Activated naive CD8-positive, alpha-beta T cell treated with anti-CD3 and anti-CD28 coated beads for 36 hours (primary cell): ENCODE data around the gene HTT. TPM values are rescaled to one million over a fixed set of nuclear protein-coding genes. Genes with fewer than 3 reads are reported as not detected.
"Not testable (repeated sequence)": the region's sequence is repeated elsewhere in the genome, so short reads cannot be mapped to it uniquely, and the experiment has no call there.

Source experiments
- DNase-seq: peaks from one replicate; pipeline ENCODE4 v3.0.0; 2021
- H3K27ac Mint-ChIP-seq: one replicate; pipeline ENCODE4 v1.8.0; 2022; ENCODE audit warnings: mild to moderate bottlenecking, moderate library complexity, mixed read lengths
- H3K27me3 Mint-ChIP-seq: one replicate; pipeline ENCODE4 v1.8.0; 2022; ENCODE audit warnings: mild to moderate bottlenecking, mixed read lengths
- H3K36me3 Mint-ChIP-seq: one replicate; pipeline ENCODE4 v1.8.0; 2021; ENCODE audit warnings: mild to moderate bottlenecking, mixed read lengths
- H3K4me1 Mint-ChIP-seq: one replicate; pipeline ENCODE4 v1.8.0; 2021; ENCODE audit warnings: mixed read lengths
- H3K4me3 Mint-ChIP-seq: one replicate; pipeline ENCODE4 v1.8.0; 2022; ENCODE audit warnings: mild to moderate bottlenecking, moderate library complexity, mixed read lengths
- H3K9me3 Mint-ChIP-seq: one replicate; pipeline ENCODE4 v1.8.0; 2022; ENCODE audit warnings: mixed read lengths
- total RNA-seq, 2 experiments: library from RNA; stranded (reverse); gene quantifications; one replicate each; pipeline ENCODE4 v1.2.3, GENCODE V29; 2021

Gene HTT
- total RNA-seq, 2 experiments from 2014 or later = 42.9 to 49.4 TPM

DNA sequence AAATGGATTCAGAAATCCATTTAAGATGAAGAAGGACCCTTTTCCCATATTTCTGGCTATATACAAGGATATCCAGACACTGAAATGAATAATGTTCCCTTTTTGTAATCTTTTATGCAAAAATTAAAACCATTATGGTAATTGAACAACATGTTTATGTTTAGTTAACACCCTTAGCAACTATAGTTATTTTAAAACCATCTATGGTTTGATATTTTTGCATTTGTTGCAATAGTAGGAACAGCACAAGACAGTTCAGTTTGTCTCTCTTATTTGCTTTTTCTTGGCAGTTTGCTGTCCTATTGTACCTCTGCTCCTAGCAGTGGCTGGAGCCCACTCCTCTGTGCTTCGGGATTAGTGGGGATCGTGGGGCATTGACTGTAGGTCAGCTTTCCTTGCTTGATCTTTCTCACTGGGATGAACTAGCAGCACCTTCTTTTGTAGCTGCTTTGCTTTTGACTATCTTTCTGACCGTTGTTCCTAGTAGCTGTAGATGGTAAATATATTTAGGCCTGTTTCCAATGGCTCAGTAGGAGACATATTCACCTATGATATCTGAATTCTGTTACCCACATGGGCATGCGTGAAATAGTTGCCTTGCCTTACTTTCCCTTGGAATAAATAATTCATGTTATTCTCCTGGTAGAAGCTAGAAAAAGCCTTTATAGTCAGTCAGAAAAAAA lies 12.8 kb downstream of the HTT start:
- Mint-ChIP-seq H3K36me3 (peaks cover 27% of the 10 kb centered on the region), H3K4me1 (peaks cover 50% of the 10 kb centered on the region), H3K27ac (peak overlapping the region; percentile 40), H3K9me3 (no peaks in the 10 kb centered on the region), H3K4me3 (no peak overlapping the region), H3K27me3 (no peaks in the 10 kb centered on the region)
- DNase-seq = no peak

DNA sequence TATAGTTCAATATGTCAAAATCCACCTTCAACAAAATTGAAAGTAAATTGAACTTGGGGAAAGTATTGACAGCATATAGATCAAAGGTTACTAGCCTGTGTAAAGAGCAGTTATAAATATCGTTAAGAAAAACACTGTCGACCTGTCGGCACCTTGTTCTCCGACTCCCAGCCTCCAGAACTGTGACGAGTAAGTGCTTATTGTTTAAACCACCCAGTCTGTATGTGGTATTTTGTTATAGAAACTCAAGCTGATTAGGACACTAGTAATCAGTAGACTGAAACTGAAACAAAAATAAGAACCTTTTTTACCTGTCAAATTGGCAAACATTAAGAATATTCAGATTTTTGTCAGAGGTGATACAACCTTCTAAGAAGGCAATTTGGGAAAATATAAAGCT lies 17.0 kb downstream of the HTT start:
- Mint-ChIP-seq H3K9me3 (no peaks in the 10 kb centered on the region), H3K27me3 (no peaks in the 10 kb centered on the region), H3K4me1 (peaks cover 19% of the 10 kb centered on the region), H3K4me3 (no peak overlapping the region), H3K27ac (peak overlapping the region; percentile 4), H3K36me3 (peaks cover 27% of the 10 kb centered on the region)
- DNase-seq = no peak

GRCh38 chr4:3094701-3095100 lies 20.2 kb downstream of the HTT start:
- peaks cover 16% of the 10 kb centered on the region for H3K36me3 Mint-ChIP-seq
- not testable (repeated sequence) for H3K27ac Mint-ChIP-seq

GRCh38 chr4:3096202-3096601 lies 21.7 kb downstream of the HTT start:
- Mint-ChIP-seq H3K4me3 (no peak overlapping the region), H3K36me3 (peaks cover 13% of the 10 kb centered on the region), H3K9me3 (no peaks in the 10 kb centered on the region), H3K4me1 (peaks cover 5% of the 10 kb centered on the region), H3K27me3 (no peaks in the 10 kb centered on the region), H3K27ac (no peak overlapping the region)
- DNase-seq = no peak

More at GRCh38 chr4:3094701-3095100, 20.2 kb downstream of the HTT start:
- not testable (repeated sequence) for H3K4me3 Mint-ChIP-seq, H3K9me3 Mint-ChIP-seq, DNase-seq, H3K4me1 Mint-ChIP-seq, H3K27me3 Mint-ChIP-seq

GRCh38 chr4:3098346-3098745 lies 23.9 kb downstream of the HTT start:
- Mint-ChIP-seq H3K27me3 (no peaks in the 10 kb centered on the region), H3K4me1 (no peaks in the 10 kb centered on the region), H3K4me3 (no peak overlapping the region), H3K36me3 (peaks cover 8% of the 10 kb centered on the region), H3K9me3 (no peaks in the 10 kb centered on the region), H3K27ac (no peak overlapping the region)
- no peak for DNase-seq

- H3K27ac Mint-ChIP-seq = peak overlapping the region; percentile 72
- H3K27me3 Mint-ChIP-seq = no peaks in the 10 kb centered on the region
- H3K9me3 Mint-ChIP-seq = no peaks in the 10 kb centered on the region
- H3K4me1 Mint-ChIP-seq = peaks cover 10% of the 10 kb centered on the region
- DNase-seq = peak; percentile 88
- H3K4me3 Mint-ChIP-seq = no peak overlapping the region
- peaks cover 7% of the 10 kb centered on the region for H3K36me3 Mint-ChIP-seq
Measured at GRCh38 chr4:3106339-3107186, 32.1 kb downstream of the HTT start.

GRCh38 chr4:3107271-3107670 lies 32.8 kb downstream of the HTT start:
- Mint-ChIP-seq H3K4me3 (no peak overlapping the region), H3K4me1 (peaks cover 10% of the 10 kb centered on the region), H3K27ac (no peak overlapping the region), H3K9me3 (no peaks in the 10 kb centered on the region), H3K27me3 (no peaks in the 10 kb centered on the region), H3K36me3 (peaks cover 7% of the 10 kb centered on the region)
- DNase-seq = no peak

DNA sequence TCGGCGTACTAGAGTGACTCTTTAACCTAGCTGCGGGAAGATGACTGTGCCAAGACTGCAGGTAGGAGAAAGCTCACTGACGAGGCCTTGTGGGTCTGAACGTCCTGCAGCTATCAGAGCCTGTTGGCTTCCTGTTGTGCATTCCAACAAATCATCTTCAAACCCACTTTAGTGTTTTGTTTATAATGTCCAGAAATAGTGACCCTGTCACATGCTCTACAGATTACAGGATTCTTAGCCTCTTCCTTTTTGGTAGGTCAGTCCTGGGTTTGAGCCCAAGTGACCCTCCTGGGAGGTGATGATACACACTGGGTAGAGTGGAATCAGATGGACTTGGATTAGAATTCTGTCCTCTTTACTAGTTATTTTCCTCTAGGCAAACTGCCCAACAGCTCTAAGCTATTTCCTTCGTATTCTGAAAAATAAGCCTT lies 33.2 kb downstream of the HTT start:
- H3K4me3 Mint-ChIP-seq = no peak overlapping the region

GRCh38 chr4:3108211-3108610 lies 33.7 kb downstream of the HTT start:
- H3K9me3 Mint-ChIP-seq = no peaks in the 10 kb centered on the region
- no peaks in the 10 kb centered on the region for H3K27me3 Mint-ChIP-seq
- DNase-seq = no peak
- no peak overlapping the region for H3K4me3 Mint-ChIP-seq
- H3K36me3 Mint-ChIP-seq = peaks cover 7% of the 10 kb centered on the region
- H3K27ac Mint-ChIP-seq = no peak overlapping the region
- peaks cover 10% of the 10 kb centered on the region for H3K4me1 Mint-ChIP-seq

More for the DNA sequence above, 33.2 kb downstream of the HTT start:
- Mint-ChIP-seq H3K4me1 (peaks cover 10% of the 10 kb centered on the region), H3K27me3 (no peaks in the 10 kb centered on the region), H3K36me3 (peaks cover 7% of the 10 kb centered on the region), H3K9me3 (no peaks in the 10 kb centered on the region), H3K27ac (no peak overlapping the region)
- DNase-seq = no peak

DNA sequence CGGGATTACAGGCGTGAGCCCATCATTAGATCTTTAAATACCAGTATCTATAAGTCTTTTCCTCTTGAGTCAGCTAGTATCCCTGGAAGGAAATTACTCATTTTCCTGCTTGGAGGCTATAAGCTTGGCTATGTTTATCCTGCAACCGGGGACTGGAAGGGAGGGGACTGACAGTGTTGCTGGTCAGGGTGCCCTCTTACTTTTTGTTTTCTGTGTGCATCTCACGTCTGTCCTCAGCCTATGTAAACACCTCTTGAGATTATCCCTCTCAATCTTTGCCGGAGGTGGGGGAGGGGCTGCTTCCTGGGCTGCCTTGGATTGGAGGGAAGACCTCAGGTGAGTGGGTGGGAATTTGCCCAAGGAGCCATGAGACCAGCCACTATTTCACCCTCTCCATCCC lies 37.0 kb downstream of the HTT start:
- no peaks in the 10 kb centered on the region for H3K9me3 Mint-ChIP-seq
- peaks cover 11% of the 10 kb centered on the region for H3K36me3 Mint-ChIP-seq
- no peak overlapping the region for H3K27ac Mint-ChIP-seq
- H3K27me3 Mint-ChIP-seq = no peaks in the 10 kb centered on the region
- H3K4me1 Mint-ChIP-seq = peaks cover 3% of the 10 kb centered on the region
- DNase-seq = no peak
- no peak overlapping the region for H3K4me3 Mint-ChIP-seq

- Mint-ChIP-seq H3K27me3 (no peaks in the 10 kb centered on the region), H3K4me1 (no peaks in the 10 kb centered on the region), H3K27ac (no peak overlapping the region), H3K9me3 (no peaks in the 10 kb centered on the region), H3K36me3 (peaks cover 11% of the 10 kb centered on the region), H3K4me3 (no peak overlapping the region)
- no peak for DNase-seq
Measured at GRCh38 chr4:3112201-3112600, 37.7 kb downstream of the HTT start.

- Mint-ChIP-seq H3K36me3 (peaks cover 11% of the 10 kb centered on the region), H3K4me1 (no peaks in the 10 kb centered on the region), H3K27ac (no peak overlapping the region), H3K27me3 (no peaks in the 10 kb centered on the region), H3K9me3 (no peaks in the 10 kb centered on the region), H3K4me3 (no peak overlapping the region)
- no peak for DNase-seq
Measured at GRCh38 chr4:3112609-3113469, 38.4 kb downstream of the HTT start.

- Mint-ChIP-seq H3K36me3 (peaks cover 15% of the 10 kb centered on the region), H3K4me3 (no peak overlapping the region), H3K27me3 (no peaks in the 10 kb centered on the region), H3K4me1 (no peaks in the 10 kb centered on the region), H3K9me3 (no peaks in the 10 kb centered on the region), H3K27ac (no peak overlapping the region)
- DNase-seq = no peak
Measured at GRCh38 chr4:3114377-3114776, 39.9 kb downstream of the HTT start.

- Mint-ChIP-seq H3K9me3 (no peaks in the 10 kb centered on the region), H3K4me3 (no peak overlapping the region), H3K27me3 (no peaks in the 10 kb centered on the region), H3K36me3 (peaks cover 11% of the 10 kb centered on the region), H3K4me1 (peaks cover 2% of the 10 kb centered on the region), H3K27ac (no peak overlapping the region)
- DNase-seq = no peak
Measured at GRCh38 chr4:3115637-3116270, 41.3 kb downstream of the HTT start.
